B cell (primary cell): ENCODE measurements around the gene HOXB9. TPM values are rescaled to one million over a fixed set of nuclear protein-coding genes. Genes with fewer than 3 reads are reported as not detected.

Experiments used
- ATAC-seq: fragments of 200-7000 bp; cut with Tn5 transposase; one replicate; pipeline ENCODE4 v1.10.0; 2021; ENCODE audit warnings: low read depth, mild to moderate bottlenecking, moderate number of reproducible peaks, moderate library complexity
- CTCF ChIA-PET: fragments of 350-600 bp; sonication (Branson Sonifier 250); formaldehyde crosslinking; loops from one replicate; lab custom pipeline; 2021; ENCODE audit warnings: antibody characterized with exemption, inconsistent platforms; lab: Charles Lee
- POLR2A ChIA-PET: fragments of 350-600 bp; sonication (Branson Sonifier 250); formaldehyde crosslinking; loops from one replicate; lab custom pipeline; 2021; ENCODE audit warnings: antibody characterized with exemption; lab: Charles Lee
- DNase-seq: peaks from one replicate; pipeline ENCODE4 v3.0.0; 2013
- H2AFZ ChIP-seq: 2 replicates; pipeline ENCODE4 v1.6.1; 2012; ENCODE audit warnings: mild to moderate bottlenecking, low read depth, low read length; ENCODE audit not compliant: insufficient read depth, poor library complexity, severe bottlenecking
- H3K27ac ChIP-seq, 2 donors: 1 replicate in 1 of 2; 2 replicates in 1 of 2; pipeline ENCODE4 v1.5.1; 2012 to 2013; ENCODE audit warnings: low read length in 2 of 2, mild to moderate bottlenecking in 2 of 2, moderate library complexity in 1 of 2
- H3K27me3 ChIP-seq, 4 experiments: fragments of 200-600 bp in 1 of 4; sonication (generic) in 1 of 4; replicated peaks in 1 of 4; 1 replicate in 2 of 4; 2 replicates in 2 of 4; pipeline versions ENCODE4 v1.6.1 to v1.7.0; 2013 to 2016; ENCODE audit warnings: low read length in 3 of 4, mild to moderate bottlenecking in 2 of 4, mixed read lengths in 1 of 4, moderate library complexity in 1 of 4; ENCODE audit not compliant: insufficient read depth in 4 of 4, control insufficient read depth in 3 of 4; ENCODE audit errors: control extremely low read depth in 1 of 4
- H3K36me3 ChIP-seq, 2 experiments: replicated peaks in 1 of 2; 1 replicate in 1 of 2; 2 replicates in 1 of 2; pipeline versions ENCODE4 v1.6.1 to v1.7.1; 2013; ENCODE audit warnings: low read length in 1 of 2; ENCODE audit not compliant: insufficient read depth in 2 of 2, control insufficient read depth in 1 of 2; ENCODE audit errors: control extremely low read depth in 1 of 2, extremely low read depth in 1 of 2
- H3K4me1 ChIP-seq, 2 donors: fragments of 200-600 bp in 1 of 2; sonication (generic) in 1 of 2; 1 replicate in 1 of 2; 2 replicates in 1 of 2; pipeline versions ENCODE4 v1.5.1 to v1.6.1; 2013 to 2017; ENCODE audit warnings: low read length in 2 of 2; ENCODE audit not compliant: control insufficient read depth in 2 of 2, insufficient read depth in 2 of 2
- H3K4me2 ChIP-seq: replicated peaks from 2 replicates; pipeline ENCODE3; 2012; ENCODE audit warnings: mild to moderate bottlenecking, low read depth, low read length; ENCODE audit not compliant: poor library complexity, severe bottlenecking
- H3K4me3 ChIP-seq, 5 experiments: fragments of 200-600 bp in 1 of 5; sonication (generic) in 1 of 5; 1 replicate in 3 of 5; 2 replicates in 2 of 5; pipeline versions ENCODE4 v1.5.1 to v1.7.0; 2011 to 2016; ENCODE audit warnings: low read length in 4 of 5, mild to moderate bottlenecking in 4 of 5, low read depth in 2 of 5, control low read depth in 1 of 5, moderate library complexity in 1 of 5; ENCODE audit not compliant: insufficient read depth in 1 of 5; ENCODE audit errors: control extremely low read depth in 1 of 5, extremely low read depth in 1 of 5
- H3K79me2 ChIP-seq: fragments of 200-600 bp; sonication (generic); one replicate; pipeline ENCODE4 v1.6.0; 2016; ENCODE audit warnings: low read length; ENCODE audit not compliant: control insufficient read depth, insufficient read depth
- H3K9ac ChIP-seq: fragments of 200-600 bp; sonication (generic); 2 replicates; pipeline ENCODE4 v1.6.1; 2017; ENCODE audit warnings: mild to moderate bottlenecking, low read length, moderate library complexity
- H3K9me3 ChIP-seq, 3 donors: one replicate each; pipeline versions ENCODE4 v1.6.1 to v1.7.1; 2013; ENCODE audit warnings: low read length in 2 of 3; ENCODE audit not compliant: control insufficient read depth in 2 of 3, insufficient read depth in 1 of 3; ENCODE audit errors: control extremely low read depth in 1 of 3
- H4K20me1 ChIP-seq: 2 replicates; pipeline ENCODE4 v1.6.0; 2012; ENCODE audit warnings: mild to moderate bottlenecking, low read length; ENCODE audit not compliant: insufficient read depth, control insufficient read depth, poor library complexity, severe bottlenecking
- H3K27ac Mint-ChIP-seq: one replicate; pipeline ENCODE4 v1.8.0; 2021; ENCODE audit warnings: mixed read lengths
- H3K27me3 Mint-ChIP-seq: one replicate; pipeline ENCODE4 v1.8.0; 2021; ENCODE audit warnings: mixed read lengths
- H3K4me1 Mint-ChIP-seq: one replicate; pipeline ENCODE4 v1.8.0; 2021; ENCODE audit warnings: mixed read lengths
- H3K4me3 Mint-ChIP-seq: one replicate; pipeline ENCODE4 v1.8.0; 2021; ENCODE audit warnings: mixed read lengths
- H3K9me3 Mint-ChIP-seq: one replicate; pipeline ENCODE4 v1.8.0; 2022; ENCODE audit warnings: mixed read lengths; ENCODE audit not compliant: insufficient read depth
- CTCF ChIP-seq: fragments of 200-600 bp; IDR thresholded peaks from one replicate; pipeline ENCODE4 v1.8.0; 2022; ENCODE audit warnings: antibody characterized with exemption, mild to moderate bottlenecking
- EZH2 ChIP-seq: IDR thresholded peaks from 2 replicates; pipeline ENCODE4 v1.6.1; 2012; ENCODE audit warnings: borderline replicate concordance, low read depth, mild to moderate bottlenecking, moderate library complexity, low read length; ENCODE audit not compliant: insufficient read depth, poor library complexity, severe bottlenecking
- WGBS: methylation state at CpG from one replicate; pipeline ENCODE4 v1.1.5; 2013; ENCODE audit warnings: missing lambda C conversion rate; ENCODE audit not compliant: insufficient coverage; 5-methylcytosine and 5-hydroxymethylcytosine counted together
- intact Hi-C: fragments of 100-400 bp; cut with micrococcal nuclease; formaldehyde crosslinking; loops from one replicate; pipeline ENCODE4 v1.10.0; 2022
- polyA plus RNA-seq: library from polyadenylated mRNA; depleted of rRNA; stranded (reverse); fragments of >200 nt; gene quantifications from 2 replicates; pipeline ENCODE4 v1.2.3, GENCODE V29; 2012
- total RNA-seq, 2 donors: library from RNA; stranded (reverse); fragments of 120-200 nt in 1 of 2; gene quantifications; 1 replicate in 1 of 2; 2 replicates in 1 of 2; pipeline versions ENCODE4 v1.2.3 to v1.2.4, GENCODE V29; 2013 to 2022

HOXB9 gene
- total and polyA plus RNA-seq, 2 donors (not counting 1 experiment from before 2014, with no cell fraction given): 0.07 TPM; not detected in 1

- Histone ChIP-seq H3K4me2 (peak overlapping the region; percentile 21), H3K4me1 (peaks cover 33 to 51% of the 10 kb centered on the region in 2 donors), H3K27ac (no peak overlapping the region), H3K36me3 (no peaks in the 10 kb centered on the region), H3K79me2 (no peaks in the 10 kb centered on the region), H3K27me3 (peaks cover 0 to 97% (median 72%) of the 10 kb centered on the region in 4 experiments), H3K9me3 (peaks cover 0 to 23% (median 0%) of the 10 kb centered on the region in 3 donors), H3K9ac (no peak overlapping the region), H4K20me1 (no peaks in the 10 kb centered on the region), H2AFZ (no peak overlapping the region), H3K4me3 (no peak overlapping the region)
- ChIA-PET CTCF (interaction anchor here (0.6 to 2.6 kb wide), 33 partner anchors 9 to 1435 kb away, joined by 3 to 34 read pairs (median 4); partner anchors contain the start of gene PNPO), POLR2A (interaction anchor here (0.7 to 0.8 kb wide), 2 partner anchors 8 to 465 kb away, joined by 6 to 7 read pairs; no protein-coding TSS in a partner anchor)
- WGBS: 6% methylated on average over 22 of the region's 25 CpGs
- Mint-ChIP-seq H3K27me3 (peaks cover 86% of the 10 kb centered on the region), H3K4me3 (no peak overlapping the region), H3K9me3 (no peaks in the 10 kb centered on the region), H3K4me1 (peaks cover 28% of the 10 kb centered on the region), H3K27ac (peak overlapping the region; percentile 74)
- ATAC-seq (peak; percentile 71), DNase-seq (peak; percentile 87)
- TF ChIP-seq CTCF: peak; percentile 97
- TF ChIP-seq EZH2: no peak
- intact Hi-C loops: loop anchor here (1.0 kb wide), 6 partner anchors 282 to 593 kb away; no protein-coding TSS in a partner anchor
Observed at GRCh38 chr17:48618256-48618896, 7.8 kb downstream of the HOXB9 start.
